H1 (cell line): ENCODE results near the gene CYP3A7. TPM values are rescaled to one million over a fixed set of nuclear protein-coding genes. Genes with fewer than 3 reads are reported as not detected.

Experiments
- CTCF ChIA-PET: fragments of 300-600 bp; sonication (Branson Sonifier 250); formaldehyde crosslinking; loops from one replicate; lab custom pipeline; 2021; ENCODE audit not compliant: partially characterized antibody; lab: Charles Lee
- POLR2A ChIA-PET: fragments of 300-600 bp; sonication (Branson Sonifier 250); formaldehyde crosslinking; loops from one replicate; lab custom pipeline; 2021; ENCODE audit warnings: inconsistent platforms; ENCODE audit not compliant: partially characterized antibody; lab: Charles Lee
- DNase-seq, 2 experiments: peaks; one replicate each; pipeline versions ENCODE4 v3.0.0 to v3.0.0-alpha.2; 2010 to 2022; ENCODE audit warnings: low spot score in 2 of 2, low read depth in 1 of 2, mixed read lengths in 1 of 2
- FAIRE-seq: peaks from 2 replicates; lab custom pipeline; 2011; peaks lifted over from hg19 to GRCh38; lab: Jason Lieb, UNC
- H2AFZ ChIP-seq: 2 replicates; pipeline ENCODE4 v1.8.1; 2012; ENCODE audit warnings: low read length, inconsistent platforms
- H2AK5ac ChIP-seq: 2 replicates; pipeline ENCODE4 v1.6.1; 2013; ENCODE audit warnings: low read depth, low read length
- H2BK120ac ChIP-seq: replicated peaks from 2 replicates; pipeline ENCODE3; 2013; ENCODE audit warnings: low read depth, low read length, inconsistent platforms
- H2BK12ac ChIP-seq: 2 replicates; pipeline ENCODE4 v1.6.1; 2013; ENCODE audit warnings: low read depth, low read length
- H2BK15ac ChIP-seq: 2 replicates; pipeline ENCODE4 v1.6.1; 2013; ENCODE audit warnings: low read length
- H2BK20ac ChIP-seq: 2 replicates; pipeline ENCODE4 v1.6.1; 2013; ENCODE audit warnings: low read length
- H2BK5ac ChIP-seq: 2 replicates; pipeline ENCODE4 v1.6.1; 2013; ENCODE audit warnings: low read depth, low read length
- H3K14ac ChIP-seq: 2 replicates; pipeline ENCODE4 v1.6.1; 2013; ENCODE audit warnings: inconsistent platforms; ENCODE audit not compliant: insufficient read length
- H3K18ac ChIP-seq: 2 replicates; pipeline ENCODE4 v1.6.1; 2013; ENCODE audit warnings: low read length; ENCODE audit errors: extremely low read depth
- H3K23ac ChIP-seq: 2 replicates; pipeline ENCODE4 v1.6.1; 2013; ENCODE audit warnings: inconsistent platforms; ENCODE audit not compliant: insufficient read length
- H3K23me2 ChIP-seq: 2 replicates; pipeline ENCODE4 v1.6.1; 2013; ENCODE audit warnings: low read depth, low read length
- H3K27ac ChIP-seq: 2 replicates; pipeline ENCODE4 v1.6.1; 2011; ENCODE audit warnings: low read depth, low read length, inconsistent platforms
- H3K27me3 ChIP-seq, 4 experiments: replicated peaks in 1 of 4; 1 replicate in 1 of 4; 2 replicates in 3 of 4; pipeline versions ENCODE4 v1.6.1 to v1.8.1; 2011 to 2013; ENCODE audit warnings: low read length in 3 of 4, mild to moderate bottlenecking in 3 of 4, inconsistent platforms in 2 of 4, mixed read lengths in 2 of 4, moderate library complexity in 1 of 4; ENCODE audit not compliant: control insufficient read depth in 3 of 4, insufficient read depth in 3 of 4; ENCODE audit errors: extremely low read depth in 1 of 4
- H3K36me3 ChIP-seq, 4 experiments: 2 replicates each; pipeline versions ENCODE4 v1.6.1 to v1.8.1; 2011 to 2013; ENCODE audit warnings: mild to moderate bottlenecking in 4 of 4, low read length in 3 of 4, moderate library complexity in 2 of 4, control low read depth in 1 of 4, inconsistent platforms in 1 of 4; ENCODE audit not compliant: insufficient read depth in 4 of 4, control insufficient read depth in 2 of 4
- H3K4ac ChIP-seq: replicated peaks from 2 replicates; pipeline ENCODE3; 2013; ENCODE audit warnings: low read length, low read depth, mixed read lengths, inconsistent platforms; ENCODE audit not compliant: insufficient read length
- H3K4me1 ChIP-seq, 4 experiments: replicated peaks in 1 of 4; 1 replicate in 1 of 4; 2 replicates in 3 of 4; pipeline versions ENCODE4 v1.6.1 to v1.8.1; 2011 to 2013; ENCODE audit warnings: low read length in 3 of 4, inconsistent platforms in 2 of 4, mixed read lengths in 1 of 4; ENCODE audit not compliant: insufficient read depth in 4 of 4, control insufficient read depth in 3 of 4
- H3K4me2 ChIP-seq, 2 experiments: 2 replicates each; pipeline versions ENCODE4 v1.6.1 to v1.8.1; 2011 to 2013; ENCODE audit warnings: low read depth in 2 of 2, low read length in 2 of 2, control low read depth in 1 of 2, inconsistent platforms in 1 of 2, mild to moderate bottlenecking in 1 of 2; ENCODE audit not compliant: insufficient read depth in 1 of 2
- H3K4me3 ChIP-seq, 4 experiments: fragments of 200-600, 300-600 bp in 1 of 4; sonication (generic), shearing (Covaris generic), sonication (Bioruptor Twin) in 1 of 4; 2 replicates each; pipeline versions ENCODE4 v1.5.1 to v1.8.1; 2011 to 2016; ENCODE audit warnings: low read length in 4 of 4, low read depth in 3 of 4, control low read depth in 2 of 4, inconsistent platforms in 2 of 4, mild to moderate bottlenecking in 2 of 4, mixed read lengths in 1 of 4, moderate library complexity in 1 of 4; ENCODE audit not compliant: insufficient read depth in 2 of 4; ENCODE audit errors: extremely low read depth in 1 of 4
- H3K56ac ChIP-seq: replicated peaks from 2 replicates; pipeline ENCODE3; 2013; ENCODE audit warnings: low read depth, mild to moderate bottlenecking, mixed read lengths, low read length, inconsistent platforms; ENCODE audit not compliant: insufficient read length
- H3K79me1 ChIP-seq: 2 replicates; pipeline ENCODE4 v1.6.1; 2013; ENCODE audit warnings: low read depth, low read length, control low read depth
- H3K79me2 ChIP-seq, 2 experiments: 2 replicates each; pipeline versions ENCODE4 v1.6.1 to v1.8.1; 2012 to 2013; ENCODE audit warnings: low read length in 2 of 2, mild to moderate bottlenecking in 2 of 2, inconsistent platforms in 1 of 2; ENCODE audit not compliant: insufficient read depth in 2 of 2, control insufficient read depth in 1 of 2
- H3K9ac ChIP-seq, 4 experiments: replicated peaks in 1 of 4; 1 replicate in 1 of 4; 2 replicates in 3 of 4; pipeline versions ENCODE4 v1.6.1 to v1.8.1; 2011 to 2013; ENCODE audit warnings: low read depth in 3 of 4, low read length in 3 of 4, control low read depth in 2 of 4, mild to moderate bottlenecking in 2 of 4, moderate library complexity in 2 of 4, inconsistent platforms in 1 of 4; ENCODE audit errors: extremely low read depth in 1 of 4
- H3K9me3 ChIP-seq, 2 experiments: 2 replicates each; pipeline versions ENCODE4 v1.6.1 to v1.8.1; 2012 to 2013; ENCODE audit warnings: mild to moderate bottlenecking in 2 of 2, moderate library complexity in 2 of 2, control low read depth in 1 of 2, inconsistent platforms in 1 of 2, low read depth in 1 of 2, low read length in 1 of 2, mixed read lengths in 1 of 2; ENCODE audit not compliant: insufficient read depth in 2 of 2
- H4K20me1 ChIP-seq, 2 experiments: replicated peaks in 1 of 2; 2 replicates each; pipeline versions ENCODE3 to v1.8.1; 2011 to 2013; ENCODE audit warnings: inconsistent platforms in 2 of 2, low read length in 2 of 2, mild to moderate bottlenecking in 1 of 2; ENCODE audit not compliant: insufficient read depth in 2 of 2, control insufficient read depth in 1 of 2
- H4K5ac ChIP-seq: 2 replicates; pipeline ENCODE4 v1.6.1; 2013; ENCODE audit warnings: low read length, low read depth, mixed read lengths, inconsistent platforms; ENCODE audit not compliant: insufficient read length
- H4K8ac ChIP-seq: 2 replicates; pipeline ENCODE4 v1.8.0; 2013; ENCODE audit warnings: mild to moderate bottlenecking, moderate library complexity, low read length, inconsistent platforms; ENCODE audit not compliant: insufficient read depth; ENCODE audit errors: extremely low read depth
- H4K91ac ChIP-seq: replicated peaks from 2 replicates; pipeline ENCODE3; 2013; ENCODE audit warnings: low read length, mixed read lengths, inconsistent platforms; ENCODE audit not compliant: insufficient read length
- BRCA1 ChIP-seq: IDR thresholded peaks from 2 replicates; pipeline ENCODE4 v1.6.1; 2012; ENCODE audit warnings: low read depth, low read length, improper control_type of control experiment
- CEBPB ChIP-seq: IDR thresholded peaks from 2 replicates; pipeline ENCODE4 v1.6.1; 2012; ENCODE audit warnings: low read depth, low read length
- CTBP2 ChIP-seq: IDR thresholded peaks from 2 replicates; pipeline ENCODE4 v1.7.0; 2011; ENCODE audit warnings: borderline replicate concordance, mild to moderate bottlenecking, moderate library complexity, mixed read lengths, low read length; ENCODE audit not compliant: insufficient read depth, insufficient read length
- GTF2F1 ChIP-seq: IDR thresholded peaks from 2 replicates; pipeline ENCODE4 v1.6.1; 2012; ENCODE audit warnings: low read depth, low read length, improper control_type of control experiment, borderline replicate concordance
- HDAC6 ChIP-seq: IDR thresholded peaks from one replicate; pipeline ENCODE4 v1.7.1; 2012; ENCODE audit warnings: low read depth, mild to moderate bottlenecking, inconsistent platforms, low read length, moderate library complexity
- JUN ChIP-seq: IDR thresholded peaks from 2 replicates; pipeline ENCODE4 v1.6.1; 2011; ENCODE audit warnings: low read depth, mild to moderate bottlenecking, improper control_type of control experiment, low read length
- NANOG ChIP-seq: IDR thresholded peaks from 2 replicates; pipeline ENCODE4 v1.6.1; 2011; ENCODE audit warnings: low read length, low read depth, mild to moderate bottlenecking, inconsistent platforms; ENCODE audit not compliant: insufficient read depth, poor library complexity, severe bottlenecking
- POU5F1 ChIP-seq: IDR thresholded peaks from 2 replicates; pipeline ENCODE4 v1.6.1; 2011; ENCODE audit warnings: low read depth, mild to moderate bottlenecking, low read length, moderate library complexity
- SIN3A ChIP-seq, 2 experiments: IDR thresholded peaks in 1 of 2; conservative IDR thresholded peaks in 1 of 2; 2 replicates each; pipeline ENCODE4 v1.6.1; 2011 to 2012; ENCODE audit warnings: low read length in 2 of 2, improper control_type of control experiment in 1 of 2, low read depth in 1 of 2, mild to moderate bottlenecking in 1 of 2
- TAF7 ChIP-seq: optimal IDR thresholded peaks from 2 replicates; pipeline ENCODE3; 2011; ENCODE audit warnings: low read depth, mild to moderate bottlenecking, inconsistent platforms, low read length, moderate library complexity, borderline replicate concordance
- USF2 ChIP-seq: IDR thresholded peaks from 2 replicates; pipeline ENCODE4 v1.6.1; 2011; ENCODE audit warnings: low read length, improper control_type of control experiment
- WGBS, 2 experiments: shearing (Covaris generic) in 1 of 2; methylation state at CpG; one replicate each; pipeline versions ENCODE4 v1.1.6 to v1.1.7; 2013 to 2015; ENCODE audit warnings: low lambda C conversion rate in 2 of 2, mixed read lengths in 2 of 2, inconsistent platforms in 1 of 2, low coverage in 1 of 2, missing lambda C conversion rate in 1 of 2; ENCODE audit not compliant: insufficient replicate concordance in 2 of 2, insufficient coverage in 1 of 2, insufficient read length in 1 of 2; ENCODE audit errors: extremely low coverage in 1 of 2, missing lambda C conversion rate in 1 of 2; 5-methylcytosine and 5-hydroxymethylcytosine counted together
- polyA plus RNA-seq, 7 experiments: library from polyadenylated mRNA; depleted of rRNA in 3 of 7; stranded (reverse) in 5 of 7; unstranded in 2 of 7; fragments of >200 nt in 5 of 7; fragments of 200-250 nt in 2 of 7; gene quantifications; 1 replicate in 5 of 7; 2 replicates in 1 of 7; 4 replicates in 1 of 7; pipeline versions ENCODE4 v1.2.1 to v1.2.3, GENCODE V29; 2011 to 2013; ENCODE audit warnings: missing spikeins in 2 of 7, mixed read lengths in 2 of 7
- total RNA-seq: library from RNA; stranded (reverse); fragmentation: NEBNext Ultra II Directional; extraction: Animal tissue kit (Norgen Biotek cat#: 25700); gene quantifications from 2 replicates; pipeline ENCODE4 v1.2.1, GENCODE V29; 2021

Gene CYP3A7
- total and polyA plus RNA-seq, 2 of the 8 experiments (the other 6 are each of a cell fraction or from before 2014, with no cell fraction given): not detected

- WGBS, 2 experiments: 95% methylated on average over 2 of the region's 2 CpGs; no CpG with 5 or more reads in 1 of the 2 experiments
- ChIA-PET CTCF (no interaction called here), POLR2A (interaction anchor here (0.7 kb wide), 1 partner anchor 263 kb away, joined by 3 read pairs; no protein-coding TSS in a partner anchor)
- H3K27me3 ChIP-seq: no peaks in the 10 kb centered on the region
- H2BK20ac ChIP-seq: no peak overlapping the region
- no peaks in the 10 kb centered on the region for H3K9me3 ChIP-seq
- H3K23ac ChIP-seq: no peak overlapping the region
- no peak overlapping the region for H3K4me2 ChIP-seq
- no peak overlapping the region for H3K4ac ChIP-seq
- H3K79me2 ChIP-seq: no peaks in the 10 kb centered on the region
- H3K56ac ChIP-seq: no peak overlapping the region
- FAIRE-seq (no peak), DNase-seq (no peak)
- H3K79me1 ChIP-seq: no peaks in the 10 kb centered on the region
- TF ChIP-seq HDAC6: no peak
- no peak for TF ChIP-seq JUN
- TF ChIP-seq CEBPB: no peak
- TF ChIP-seq GTF2F1: no peak
- TF ChIP-seq CTBP2: no peak
- no peak for TF ChIP-seq NANOG
- no peak for TF ChIP-seq POU5F1
- no peak for TF ChIP-seq USF2
- TF ChIP-seq BRCA1: no peak
- no peak for TF ChIP-seq TAF7
- TF ChIP-seq SIN3A (conservative IDR thresholded peaks at IDR 0.05 in 1 of 2, IDR thresholded peaks at IDR 0.05 in 1 of 2; ENCODE audit: low read depth in 1 of 2, low read length in 2 of 2): no peak
- no peaks in the 10 kb centered on the region for H3K23me2 ChIP-seq
- no peak overlapping the region for H3K27ac ChIP-seq
- H3K36me3 ChIP-seq: no peaks in the 10 kb centered on the region
- H4K91ac ChIP-seq: no peak overlapping the region
- H2BK120ac ChIP-seq: no peak overlapping the region
- no peak overlapping the region for H3K4me3 ChIP-seq
- no peak overlapping the region for H2BK5ac ChIP-seq
- H2AK5ac ChIP-seq: no peak overlapping the region
- no peak overlapping the region for H3K14ac ChIP-seq
- H4K8ac ChIP-seq: no peak overlapping the region
- H3K9ac ChIP-seq: no peak overlapping the region
- no peak overlapping the region for H3K18ac ChIP-seq
- no peak overlapping the region for H2BK15ac ChIP-seq
- H2AFZ ChIP-seq: no peak overlapping the region
- H3K4me1 ChIP-seq: no peaks in the 10 kb centered on the region
- H4K20me1 ChIP-seq: no peaks in the 10 kb centered on the region
- H2BK12ac ChIP-seq: no peak overlapping the region
- H4K5ac ChIP-seq: no peak overlapping the region
Observed at GRCh38 chr7:99728615-99729014, 6.4 kb downstream of the CYP3A7 start.
